IMR-90 (cell line): ENCODE data around the gene SEZ6L2. TPM values are rescaled to one million over a fixed set of nuclear protein-coding genes. Genes with fewer than 3 reads are reported as not detected.

ENCODE experiments used
- ATAC-seq: fragments of 200-7000 bp; cut with Tn5 transposase; 2 replicates; pipeline ENCODE4 v1.9.1; 2020; ENCODE audit warnings: low read depth, mild to moderate bottlenecking, moderate library complexity
- BruUV-seq: library from RNA; stranded (reverse); fragments of 400-500 nt; replicated peaks from 2 replicates; lab custom pipeline; 2021; lab: Mats Ljungman, UMichigan
- CTCF ChIA-PET: fragments of 300-600 bp; formaldehyde crosslinking; extraction: SDS; loops from one replicate; lab custom pipeline; 2021; ENCODE audit warnings: antibody characterized with exemption; lab: Yijun Ruan, JAX
- POLR2A ChIA-PET: fragments of 300-600 bp; sonication (Branson Sonifier 250); formaldehyde crosslinking; loops from one replicate; lab custom pipeline; 2022; ENCODE audit warnings: antibody characterized with exemption; ENCODE audit not compliant: unreplicated experiment; lab: Charles Lee
- DNase-seq: peaks from one replicate; pipeline ENCODE4 v3.0.0; 2013
- H2AFZ ChIP-seq: replicated peaks from 2 replicates; pipeline ENCODE3; 2013; ENCODE audit warnings: low read length, mild to moderate bottlenecking; ENCODE audit not compliant: poor library complexity
- H2AK5ac ChIP-seq: 2 replicates; pipeline ENCODE4 v1.6.1; 2013; ENCODE audit warnings: low read depth, low read length, inconsistent platforms
- H2AK9ac ChIP-seq: replicated peaks from 2 replicates; pipeline ENCODE3; 2013; ENCODE audit warnings: mild to moderate bottlenecking, low read depth, low read length, moderate library complexity; ENCODE audit not compliant: poor library complexity
- H2BK120ac ChIP-seq: 2 replicates; pipeline ENCODE4 v1.6.1; 2013; ENCODE audit warnings: low read depth, low read length, inconsistent platforms
- H2BK15ac ChIP-seq: 3 replicates; pipeline ENCODE4 v1.6.1; 2013; ENCODE audit warnings: low read depth, low read length, inconsistent platforms
- H2BK20ac ChIP-seq: 2 replicates; pipeline ENCODE4 v1.6.1; 2013; ENCODE audit warnings: low read depth, mild to moderate bottlenecking, inconsistent platforms, low read length, moderate library complexity
- H2BK5ac ChIP-seq: 2 replicates; pipeline ENCODE4 v1.6.1; 2013; ENCODE audit warnings: mild to moderate bottlenecking, low read depth, low read length, inconsistent platforms; ENCODE audit not compliant: poor library complexity, severe bottlenecking
- H3K14ac ChIP-seq: replicated peaks from 2 replicates; pipeline ENCODE4 v1.6.1; 2013; ENCODE audit warnings: low read depth, low read length, inconsistent platforms
- H3K18ac ChIP-seq: 2 replicates; pipeline ENCODE4 v1.6.1; 2013; ENCODE audit warnings: low read depth, low read length, control low read depth
- H3K23ac ChIP-seq: 2 replicates; pipeline ENCODE4 v1.6.1; 2013; ENCODE audit warnings: low read depth, low read length, inconsistent platforms
- H3K27ac ChIP-seq: 2 replicates; pipeline ENCODE4 v1.5.1; 2013; ENCODE audit warnings: mild to moderate bottlenecking, control low read depth, low read length; ENCODE audit not compliant: insufficient read depth
- H3K27me3 ChIP-seq: 2 replicates; pipeline ENCODE4 v1.6.1; 2013; ENCODE audit warnings: low read length; ENCODE audit not compliant: control insufficient read depth, insufficient read depth
- H3K36me3 ChIP-seq: 2 replicates; pipeline ENCODE4 v1.6.1; 2013; ENCODE audit warnings: low read length, mixed read lengths; ENCODE audit not compliant: control insufficient read depth, insufficient read depth
- H3K4ac ChIP-seq: 2 replicates; pipeline ENCODE4 v1.6.1; 2013; ENCODE audit warnings: low read depth, low read length, inconsistent platforms
- H3K4me1 ChIP-seq: 2 replicates; pipeline ENCODE4 v1.6.1; 2013; ENCODE audit warnings: low read length, mixed read lengths; ENCODE audit not compliant: control insufficient read depth, insufficient read depth
- H3K4me2 ChIP-seq: 2 replicates; pipeline ENCODE4 v1.6.1; 2013; ENCODE audit warnings: low read depth, mild to moderate bottlenecking, control low read depth, low read length, moderate library complexity
- H3K4me3 ChIP-seq: 2 replicates; pipeline ENCODE4 v1.5.1; 2013; ENCODE audit warnings: low read depth, mild to moderate bottlenecking, control low read depth, low read length, moderate library complexity; ENCODE audit not compliant: insufficient read depth
- H3K56ac ChIP-seq: 2 replicates; pipeline ENCODE4 v1.6.1; 2013; ENCODE audit warnings: low read length, inconsistent platforms; ENCODE audit not compliant: insufficient read depth; ENCODE audit errors: extremely low read depth
- H3K79me1 ChIP-seq, 2 experiments: 2 replicates each; pipeline ENCODE4 v1.6.1; 2013; ENCODE audit warnings: low read length in 2 of 2, inconsistent platforms in 1 of 2, low read depth in 1 of 2
- H3K9ac ChIP-seq: 2 replicates; pipeline ENCODE4 v1.6.1; 2013; ENCODE audit warnings: low read depth, low read length, control low read depth
- H3K9me1 ChIP-seq: 2 replicates; pipeline ENCODE4 v1.6.1; 2013; ENCODE audit warnings: low read length, inconsistent platforms; ENCODE audit not compliant: insufficient read depth
- H3K9me3 ChIP-seq: 2 replicates; pipeline ENCODE4 v1.6.1; 2013; ENCODE audit warnings: low read length; ENCODE audit not compliant: control insufficient read depth, insufficient read depth
- H4K20me1 ChIP-seq: 2 replicates; pipeline ENCODE4 v1.6.1; 2013; ENCODE audit warnings: low read length, inconsistent platforms; ENCODE audit not compliant: insufficient read depth
- H4K5ac ChIP-seq: 2 replicates; pipeline ENCODE4 v1.6.1; 2013; ENCODE audit warnings: mild to moderate bottlenecking, low read depth, low read length, control low read depth
- H4K8ac ChIP-seq, 2 experiments: 2 replicates each; pipeline ENCODE4 v1.6.1; 2013; ENCODE audit warnings: low read depth in 2 of 2, low read length in 2 of 2, control low read depth in 1 of 2, inconsistent platforms in 1 of 2
- H4K91ac ChIP-seq: 2 replicates; pipeline ENCODE4 v1.6.1; 2013; ENCODE audit warnings: low read depth, low read length, inconsistent platforms; ENCODE audit not compliant: insufficient read depth
- BHLHE40 ChIP-seq: fragments of 150-350 bp; IDR thresholded peaks from 2 replicates; pipeline ENCODE4 v1.6.1; 2016; ENCODE audit warnings: mild to moderate bottlenecking, low read depth, low read length
- CEBPB ChIP-seq: IDR thresholded peaks from 2 replicates; pipeline ENCODE4 v1.6.1; 2012; ENCODE audit warnings: low read depth, low read length, improper control_type of control experiment
- CHD1 ChIP-seq: IDR thresholded peaks from 2 replicates; pipeline ENCODE4 v1.6.1; 2012; ENCODE audit warnings: low read depth, low read length, improper control_type of control experiment
- CTCF ChIP-seq: conservative IDR thresholded peaks from 2 replicates; pipeline ENCODE4 v1.5.1; 2012; ENCODE audit warnings: mild to moderate bottlenecking, low read depth, low read length, improper control_type of control experiment
- FOS ChIP-seq: fragments of 150-350 bp; IDR thresholded peaks from 2 replicates; pipeline ENCODE4 v1.6.1; 2016; ENCODE audit warnings: low read depth, low read length
- MAFK ChIP-seq: IDR thresholded peaks from 2 replicates; pipeline ENCODE4 v1.6.1; 2012; ENCODE audit warnings: low read depth, low read length, improper control_type of control experiment
- MAZ ChIP-seq: IDR thresholded peaks from 2 replicates; pipeline ENCODE4 v1.6.1; 2012; ENCODE audit warnings: low read depth, mild to moderate bottlenecking, low read length, improper control_type of control experiment, moderate library complexity, borderline replicate concordance
- MXI1 ChIP-seq: IDR thresholded peaks from 2 replicates; pipeline ENCODE4 v1.6.1; 2012; ENCODE audit warnings: low read depth, mild to moderate bottlenecking, low read length, moderate library complexity, borderline replicate concordance
- POLR2A ChIP-seq: IDR thresholded peaks from 2 replicates; pipeline ENCODE4 v1.6.1; 2012; ENCODE audit warnings: mild to moderate bottlenecking, low read depth, low read length
- RCOR1 ChIP-seq: IDR thresholded peaks from 2 replicates; pipeline ENCODE4 v1.6.1; 2012; ENCODE audit warnings: mild to moderate bottlenecking, low read length, improper control_type of control experiment; ENCODE audit not compliant: insufficient replicate concordance
- RFX5 ChIP-seq: IDR thresholded peaks from 2 replicates; pipeline ENCODE4 v1.8.0; 2012; ENCODE audit warnings: low read depth, mild to moderate bottlenecking, low read length, moderate library complexity
- SMC3 ChIP-seq: fragments of 150-350 bp; IDR thresholded peaks from 2 replicates; pipeline ENCODE4 v1.6.1; 2016; ENCODE audit warnings: low read depth, mild to moderate bottlenecking, antibody characterized with exemption, low read length, moderate library complexity
- USF2 ChIP-seq: fragments of 150-350 bp; IDR thresholded peaks from 2 replicates; pipeline ENCODE4 v1.6.1; 2017; ENCODE audit warnings: mild to moderate bottlenecking, antibody characterized with exemption, low read length, low read depth
- WGBS, 2 experiments: methylation state at CpG; one replicate each; pipeline versions ENCODE4 v1.1.5 to v1.1.7; 2013; ENCODE audit warnings: missing lambda C conversion rate in 2 of 2; ENCODE audit not compliant: insufficient read length in 1 of 2; ENCODE audit errors: extremely low coverage in 2 of 2; 5-methylcytosine and 5-hydroxymethylcytosine counted together
- dilution Hi-C: fragments of 300-500 bp; cut with HindIII; formaldehyde crosslinking; loops from one replicate; pipeline ENCODE4 v1.14.3; 2018; ENCODE audit warnings: low sequenced_read_pairs; ENCODE audit not compliant: unreplicated experiment
- in situ Hi-C: fragments of 300-500 bp; cut with MboI; formaldehyde crosslinking; loops from 3 replicates; pipeline ENCODE4 v1.14.3; 2019; ENCODE audit warnings: low sequenced_read_pairs, inconsistent platforms, mixed read lengths
- intact Hi-C: fragments of 100-400 bp; cut with micrococcal nuclease; formaldehyde crosslinking; loops from 2 replicates; pipeline ENCODE4 v1.10.0; 2022
- polyA plus RNA-seq, 3 experiments: library from polyadenylated mRNA; depleted of rRNA; stranded (reverse); fragments of >200 nt; gene quantifications; 2 replicates each; pipeline ENCODE4 v1.2.3, GENCODE V29; 2012; ENCODE audit warnings: low replicate concordance in 1 of 3
- total RNA-seq: library from RNA; depleted of rRNA; stranded (reverse); fragments of >200 nt; gene quantifications from 2 replicates; pipeline ENCODE4 v1.2.3, GENCODE V29; 2012
- TF ChIP-seq, protein P1 (sequence below): fragments of 150-350 bp; IDR thresholded peaks from 2 replicates; pipeline ENCODE4 v1.6.1; 2016; ENCODE audit warnings: low read depth, mild to moderate bottlenecking, low read length, moderate library complexity, borderline replicate concordance

Gene SEZ6L2
- total and polyA plus RNA-seq, 2 of the 4 experiments (the other 2 are of a cell fraction) = 0.72 to 10.5 TPM

DNA sequence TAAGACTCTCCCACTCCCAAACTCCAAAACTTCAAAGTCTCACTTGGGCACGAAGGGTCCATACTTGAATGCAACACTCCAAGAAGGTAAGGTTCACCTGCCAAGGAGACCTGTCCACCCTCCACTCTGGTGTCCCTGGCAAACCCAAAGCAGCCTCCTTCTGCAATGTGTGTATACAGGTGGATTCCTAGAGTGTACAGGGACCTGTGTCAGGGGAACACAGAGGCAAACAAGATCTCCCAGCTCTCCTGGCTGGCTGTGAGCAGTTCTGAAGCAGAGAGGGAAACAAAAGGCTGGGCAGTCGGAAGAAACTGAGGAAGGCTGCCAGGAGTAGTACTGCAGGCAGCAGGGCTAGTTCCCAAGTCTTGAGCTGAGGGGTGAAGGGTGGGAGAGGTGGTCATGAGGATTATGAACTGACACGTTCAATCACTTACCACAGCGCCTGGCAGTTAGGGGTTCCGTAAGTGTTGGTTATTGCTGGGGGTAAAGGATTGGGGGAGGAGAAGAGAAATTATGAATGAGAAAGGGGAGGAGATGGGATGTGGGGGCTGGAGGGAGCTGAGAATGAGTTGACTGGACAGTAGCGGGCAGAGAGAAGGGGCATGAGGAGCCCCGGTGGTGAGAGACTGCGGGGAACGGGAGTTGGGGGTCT, 25.9 kb upstream of the SEZ6L2 start:
- intact Hi-C loops (loop anchor here (5.0 kb wide), 2 partner anchors 47 to 72 kb away; partner anchors contain the start of genes HIRIP3, INO80E and TAOK2), dilution Hi-C loops (no loop called here), in situ Hi-C loops (no loop called here)
- peak overlapping the region; percentile 8; the same call in 1 of the 2 replicates for H3K56ac ChIP-seq
- WGBS, 2 experiments = 0% methylated on average over 4 of the region's 9 CpGs; no CpG with 5 or more reads in 1 of the 2 experiments
- H3K4ac ChIP-seq = peak overlapping the region; percentile 85
- no peak overlapping the region for H4K5ac ChIP-seq
- H3K4me1 ChIP-seq = peaks cover 10% of the 10 kb centered on the region
- no peak overlapping the region for H2BK5ac ChIP-seq
- peaks cover 29 to 49% of the 10 kb centered on the region in 2 experiments for H3K79me1 ChIP-seq
- H3K9ac ChIP-seq = peak overlapping the region; percentile 88
- H2AK9ac ChIP-seq = peak overlapping the region; percentile 28
- no TSS peak for BruUV-seq
- peak overlapping the region; percentile 93 for H2AK5ac ChIP-seq
- no peaks in the 10 kb centered on the region for H3K9me3 ChIP-seq
- H3K27me3 ChIP-seq = no peaks in the 10 kb centered on the region
- peaks cover 11% of the 10 kb centered on the region for H3K36me3 ChIP-seq
- H2BK20ac ChIP-seq = no peak overlapping the region
- peak overlapping the region; percentile 19 for H3K23ac ChIP-seq
- peak overlapping the region; percentile 73 to 80; a peak in 3 of 4 replicates for H4K8ac ChIP-seq
- ChIA-PET CTCF (no interaction called here), POLR2A (interaction anchor here (0.8 to 1.5 kb wide), 2 partner anchors 10 to 25 kb away, joined by 6 to 9 read pairs; partner anchors contain the start of gene ASPHD1)
- peak overlapping the region; percentile 99 for H3K4me2 ChIP-seq
- DNase-seq = no peak
- H4K20me1 ChIP-seq = peaks cover 6% of the 10 kb centered on the region; the same call in 1 of the 2 replicates
- peak overlapping the region; percentile 31 for H3K14ac ChIP-seq
- H3K27ac ChIP-seq = peak overlapping the region; percentile 78
- H3K9me1 ChIP-seq = peaks cover 15% of the 10 kb centered on the region; the same call in 1 of the 2 replicates
- peak overlapping the region; percentile 98 for H2AFZ ChIP-seq
- no peak overlapping the region for H2BK120ac ChIP-seq
- H4K91ac ChIP-seq = peak overlapping the region; percentile 59; the same call in 1 of the 2 replicates
- H2BK15ac ChIP-seq = no peak overlapping the region
- peak overlapping the region; percentile 79 for H3K4me3 ChIP-seq
- H3K18ac ChIP-seq = no peak overlapping the region
- peak; percentile 4; the same call in 1 of the 2 replicates for ATAC-seq
- TF ChIP-seq RFX5 (no peak), CEBPB (no peak), CHD1 (no peak), USF2 (no peak), CTCF (no peak), POLR2A (no peak), MAZ (no peak), RCOR1 (no peak), SMC3 (no peak), FOS (no peak), MXI1 (no peak), MAFK (no peak), BHLHE40 (no peak)
- TF ChIP-seq, protein P1, sequence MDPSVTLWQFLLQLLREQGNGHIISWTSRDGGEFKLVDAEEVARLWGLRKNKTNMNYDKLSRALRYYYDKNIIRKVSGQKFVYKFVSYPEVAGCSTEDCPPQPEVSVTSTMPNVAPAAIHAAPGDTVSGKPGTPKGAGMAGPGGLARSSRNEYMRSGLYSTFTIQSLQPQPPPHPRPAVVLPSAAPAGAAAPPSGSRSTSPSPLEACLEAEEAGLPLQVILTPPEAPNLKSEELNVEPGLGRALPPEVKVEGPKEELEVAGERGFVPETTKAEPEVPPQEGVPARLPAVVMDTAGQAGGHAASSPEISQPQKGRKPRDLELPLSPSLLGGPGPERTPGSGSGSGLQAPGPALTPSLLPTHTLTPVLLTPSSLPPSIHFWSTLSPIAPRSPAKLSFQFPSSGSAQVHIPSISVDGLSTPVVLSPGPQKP = no peak
